22Rv1 (cell line): ENCODE results near the gene CDH8.

Experiments used
- ZFX ChIP-seq: fragments of 450-650 bp; IDR thresholded peaks from 2 replicates; pipeline ENCODE4 v1.6.1; 2017; ENCODE audit warnings: antibody characterized with exemption, borderline replicate concordance
- TF ChIP-seq, protein P1 (sequence below): fragments of 450-650 bp; IDR thresholded peaks from 2 replicates; pipeline ENCODE4 v1.5.1; 2017; ENCODE audit warnings: mild to moderate bottlenecking

DNA sequence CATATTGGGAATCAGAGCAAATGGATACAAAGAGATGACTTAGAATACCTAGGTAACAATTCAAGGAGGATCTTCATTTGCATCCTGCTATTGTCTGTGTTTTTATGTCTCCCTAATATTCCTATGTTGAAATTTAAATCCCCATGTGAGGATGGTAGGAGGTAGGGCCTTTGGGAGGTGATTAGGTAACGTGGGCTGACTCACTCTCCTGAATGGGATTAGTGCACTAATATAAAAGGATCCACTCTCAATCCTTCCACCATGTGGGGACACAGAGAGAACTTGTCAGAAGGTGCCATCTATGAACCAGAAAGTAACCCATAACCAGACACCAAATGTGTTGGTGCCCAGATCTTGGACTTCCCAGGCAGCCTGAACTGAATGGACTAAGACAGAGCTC, 83.4 kb downstream of the CDH8 start:
- TF ChIP-seq, protein P1, sequence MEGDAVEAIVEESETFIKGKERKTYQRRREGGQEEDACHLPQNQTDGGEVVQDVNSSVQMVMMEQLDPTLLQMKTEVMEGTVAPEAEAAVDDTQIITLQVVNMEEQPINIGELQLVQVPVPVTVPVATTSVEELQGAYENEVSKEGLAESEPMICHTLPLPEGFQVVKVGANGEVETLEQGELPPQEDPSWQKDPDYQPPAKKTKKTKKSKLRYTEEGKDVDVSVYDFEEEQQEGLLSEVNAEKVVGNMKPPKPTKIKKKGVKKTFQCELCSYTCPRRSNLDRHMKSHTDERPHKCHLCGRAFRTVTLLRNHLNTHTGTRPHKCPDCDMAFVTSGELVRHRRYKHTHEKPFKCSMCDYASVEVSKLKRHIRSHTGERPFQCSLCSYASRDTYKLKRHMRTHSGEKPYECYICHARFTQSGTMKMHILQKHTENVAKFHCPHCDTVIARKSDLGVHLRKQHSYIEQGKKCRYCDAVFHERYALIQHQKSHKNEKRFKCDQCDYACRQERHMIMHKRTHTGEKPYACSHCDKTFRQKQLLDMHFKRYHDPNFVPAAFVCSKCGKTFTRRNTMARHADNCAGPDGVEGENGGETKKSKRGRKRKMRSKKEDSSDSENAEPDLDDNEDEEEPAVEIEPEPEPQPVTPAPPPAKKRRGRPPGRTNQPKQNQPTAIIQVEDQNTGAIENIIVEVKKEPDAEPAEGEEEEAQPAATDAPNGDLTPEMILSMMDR, result no peak
- no peak for TF ChIP-seq ZFX
